AG10803 (cell line): Measurements from ENCODE around the gene USP7.

ENCODE experiments used
- DNase-seq: peaks from one replicate; pipeline ENCODE4 v3.0.0; 2010; ENCODE audit warnings: low read depth
- H3K4me3 ChIP-seq: 2 replicates; pipeline ENCODE4 v1.5.1; 2011; ENCODE audit warnings: mild to moderate bottlenecking, low read length, control low read depth
- TF ChIP-seq, protein P1 (sequence below): conservative IDR thresholded peaks from 2 replicates; pipeline ENCODE4 v1.5.1; 2011; ENCODE audit warnings: mild to moderate bottlenecking, low read length, control low read depth, inconsistent platforms

Gene USP7

DNA sequence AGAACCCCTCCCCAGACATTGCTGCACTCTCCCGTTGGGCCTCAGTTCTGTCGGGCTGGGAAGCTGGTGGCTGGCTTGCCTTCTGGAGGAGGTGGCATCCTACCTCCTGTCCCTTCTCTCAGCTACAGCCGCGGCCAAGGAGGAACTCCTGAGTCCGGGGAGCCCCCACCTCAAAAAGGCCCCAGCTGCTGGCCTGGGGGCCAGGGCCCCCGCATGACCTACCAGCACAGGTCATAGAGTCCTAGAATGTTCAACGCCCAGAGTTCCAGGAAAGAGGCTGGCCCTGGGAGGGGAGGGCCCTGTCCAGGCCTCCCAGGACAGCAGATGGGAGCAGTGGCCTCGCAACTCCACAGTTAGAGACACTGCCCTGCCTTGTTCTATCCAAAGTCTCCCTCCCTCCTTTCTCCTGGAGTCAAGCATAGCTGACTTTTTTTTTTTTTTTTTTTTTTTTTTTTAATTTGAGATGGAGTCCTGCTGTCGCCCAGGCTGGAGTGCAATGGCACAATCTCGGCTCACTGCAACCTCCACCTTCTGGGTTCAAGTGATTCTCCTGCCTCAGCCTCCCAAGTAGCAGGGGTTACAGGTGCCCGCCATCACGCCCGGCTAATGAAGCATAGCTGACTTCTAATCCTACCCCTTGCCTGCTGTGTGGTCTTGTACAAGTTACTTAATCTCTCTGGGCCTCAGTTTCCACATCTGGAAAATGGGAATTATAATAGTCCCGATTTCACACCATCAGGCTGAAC, 102.0 kb downstream of the USP7 start:
- no peak overlapping the region for H3K4me3 ChIP-seq
- TF ChIP-seq, protein P1, sequence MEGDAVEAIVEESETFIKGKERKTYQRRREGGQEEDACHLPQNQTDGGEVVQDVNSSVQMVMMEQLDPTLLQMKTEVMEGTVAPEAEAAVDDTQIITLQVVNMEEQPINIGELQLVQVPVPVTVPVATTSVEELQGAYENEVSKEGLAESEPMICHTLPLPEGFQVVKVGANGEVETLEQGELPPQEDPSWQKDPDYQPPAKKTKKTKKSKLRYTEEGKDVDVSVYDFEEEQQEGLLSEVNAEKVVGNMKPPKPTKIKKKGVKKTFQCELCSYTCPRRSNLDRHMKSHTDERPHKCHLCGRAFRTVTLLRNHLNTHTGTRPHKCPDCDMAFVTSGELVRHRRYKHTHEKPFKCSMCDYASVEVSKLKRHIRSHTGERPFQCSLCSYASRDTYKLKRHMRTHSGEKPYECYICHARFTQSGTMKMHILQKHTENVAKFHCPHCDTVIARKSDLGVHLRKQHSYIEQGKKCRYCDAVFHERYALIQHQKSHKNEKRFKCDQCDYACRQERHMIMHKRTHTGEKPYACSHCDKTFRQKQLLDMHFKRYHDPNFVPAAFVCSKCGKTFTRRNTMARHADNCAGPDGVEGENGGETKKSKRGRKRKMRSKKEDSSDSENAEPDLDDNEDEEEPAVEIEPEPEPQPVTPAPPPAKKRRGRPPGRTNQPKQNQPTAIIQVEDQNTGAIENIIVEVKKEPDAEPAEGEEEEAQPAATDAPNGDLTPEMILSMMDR, result no peak
- no peak for DNase-seq

DNA sequence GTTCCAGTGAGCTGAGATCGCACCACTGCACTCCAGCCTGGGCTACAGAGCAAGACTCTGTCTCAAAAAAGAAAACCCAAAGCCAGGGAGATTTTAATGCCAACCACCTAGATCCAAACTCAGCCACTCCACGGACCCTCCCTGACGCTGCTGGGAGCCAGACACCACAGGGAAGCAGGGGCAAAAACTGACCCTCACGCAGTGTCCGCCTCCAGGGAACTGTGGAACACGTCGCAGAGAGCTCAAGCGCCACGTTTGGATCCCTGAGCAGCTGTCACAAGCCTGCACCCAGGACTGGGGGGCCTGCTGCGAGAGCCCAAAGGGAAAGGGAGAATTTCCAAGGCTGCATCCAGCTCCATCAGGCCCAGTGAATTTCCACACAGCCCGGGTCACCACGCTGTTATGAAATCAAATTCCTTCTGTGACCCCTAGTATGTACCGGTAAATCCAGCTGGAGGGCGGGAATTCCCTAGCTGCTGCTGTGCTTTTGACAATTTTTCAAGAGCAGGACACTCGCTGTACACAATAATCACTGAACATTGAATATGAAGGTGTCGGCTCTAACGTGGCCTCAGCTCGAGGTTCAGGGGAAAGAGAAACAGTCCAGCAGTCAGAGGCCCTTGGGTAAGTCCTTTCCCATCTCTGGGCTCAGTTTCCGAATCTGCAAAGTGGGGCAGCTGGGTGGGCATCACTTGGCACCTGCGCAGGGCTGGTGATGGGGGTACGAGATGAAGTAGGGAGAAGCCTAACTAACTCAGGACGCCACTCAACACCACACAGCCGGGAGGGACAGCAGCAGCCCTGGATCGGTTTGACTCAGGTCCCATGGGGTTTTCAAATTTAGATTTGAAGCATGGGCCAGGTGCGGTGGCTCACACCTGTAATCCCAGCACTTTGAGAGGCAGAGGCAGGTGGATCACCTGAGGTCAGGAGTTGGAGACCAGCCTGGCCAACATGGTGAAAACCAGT, 103.5 kb downstream of the USP7 start:
- TF ChIP-seq, protein P1, result no peak
- H3K4me3 ChIP-seq, result no peak overlapping the region
- peak; percentile 71 for DNase-seq

DNA sequence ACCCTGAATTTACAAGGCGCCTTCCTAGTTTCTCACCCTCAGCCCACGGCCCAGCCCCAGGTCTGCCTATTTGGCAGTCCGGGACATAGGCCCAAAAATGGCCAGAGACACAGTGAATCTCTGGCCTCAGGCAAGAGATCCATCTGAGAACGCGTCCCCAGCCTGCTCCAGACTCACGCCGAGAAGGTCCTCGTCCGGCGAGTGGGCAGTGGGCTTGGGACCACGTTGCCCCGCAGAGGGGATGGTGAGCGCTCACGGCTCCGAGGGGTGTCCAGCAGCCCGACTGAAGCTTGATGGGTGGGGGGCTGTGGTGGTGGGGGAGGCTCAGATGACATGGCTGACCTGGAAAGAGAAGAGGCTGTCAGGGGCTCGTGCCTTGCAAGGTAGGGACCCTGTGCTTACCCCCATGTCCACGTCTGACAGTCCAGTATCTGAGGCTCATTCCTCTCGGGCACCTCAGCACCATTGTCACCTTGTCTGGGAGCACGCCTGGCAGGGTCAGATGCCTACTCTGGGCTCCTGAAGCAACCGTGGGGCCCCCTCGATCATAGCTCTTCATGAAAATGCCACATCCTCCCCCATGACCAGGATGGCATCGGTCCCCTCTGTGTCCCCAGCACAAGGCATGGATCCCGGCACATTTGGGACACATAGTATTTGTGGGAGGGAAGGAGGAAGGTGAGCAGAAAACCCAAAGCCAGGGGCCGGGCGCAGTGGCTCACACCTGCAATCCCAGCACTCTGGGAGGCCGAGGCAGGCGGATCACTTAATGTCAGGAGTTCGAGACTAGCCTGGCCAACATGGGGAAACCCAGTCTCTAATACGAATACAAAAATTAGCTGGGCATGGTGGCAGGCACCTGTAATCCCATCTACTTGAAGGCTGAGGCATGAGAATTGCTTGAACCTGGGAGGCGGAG, 104.5 kb downstream of the USP7 start:
- DNase-seq, result no peak
- TF ChIP-seq, protein P1, result no peak
- no peak overlapping the region for H3K4me3 ChIP-seq

DNA sequence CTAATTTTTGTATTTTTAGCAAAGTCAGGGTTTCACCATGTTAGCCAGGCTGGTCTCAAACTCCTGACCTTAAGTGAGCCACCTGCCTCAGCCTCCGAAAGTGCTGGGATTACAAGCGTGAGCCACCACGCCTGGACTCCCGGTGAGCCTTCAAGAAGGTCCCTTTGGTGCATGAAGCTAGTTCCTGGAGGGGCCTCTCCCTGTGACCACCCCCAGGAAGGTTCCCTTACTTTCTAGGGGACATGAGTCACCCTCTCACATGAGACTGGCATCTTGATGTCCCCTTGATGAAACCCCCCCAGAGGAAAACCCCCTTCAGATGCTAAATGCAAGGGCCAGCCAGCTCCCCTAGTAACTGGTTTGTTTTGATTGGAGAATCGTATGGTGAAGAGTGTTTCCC, 107.7 kb downstream of the USP7 start:
- DNase-seq, result no peak
- no peak overlapping the region for H3K4me3 ChIP-seq
- TF ChIP-seq, protein P1, result no peak

DNA sequence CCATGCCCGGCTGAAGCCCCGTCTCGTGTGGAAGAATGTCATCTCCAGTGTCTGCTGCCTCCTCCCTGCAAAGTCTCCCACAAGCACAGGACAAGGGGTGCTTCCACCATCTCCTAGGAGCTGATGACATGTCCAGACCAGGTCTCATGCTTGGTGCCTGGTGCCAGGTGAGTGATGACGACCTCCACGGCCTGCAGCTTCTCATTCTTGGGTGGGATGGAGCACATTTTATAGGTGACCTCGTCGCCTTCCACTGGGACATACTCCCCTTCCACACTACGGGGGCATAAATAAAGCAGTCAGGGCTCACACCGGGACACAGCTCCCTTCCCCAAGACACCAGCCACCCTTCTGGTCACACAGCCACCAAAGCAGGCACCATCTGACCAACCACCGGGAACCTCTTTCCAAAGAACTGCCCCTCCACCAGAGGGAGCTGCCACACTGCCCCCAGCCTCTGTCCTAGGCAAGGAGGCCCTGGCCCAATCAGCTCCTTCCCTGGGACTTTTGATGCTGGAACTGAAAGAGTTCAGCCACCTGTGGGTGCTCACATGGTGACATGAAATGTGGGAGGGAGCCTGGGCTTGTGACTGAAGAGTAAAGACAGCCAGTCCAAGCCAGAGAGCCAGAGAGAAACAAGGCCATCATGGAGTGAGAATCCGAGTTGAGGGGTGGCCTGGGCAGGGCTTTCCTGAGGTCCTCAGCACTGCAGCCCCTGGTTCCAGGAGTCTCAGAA, 108.5 kb downstream of the USP7 start:
- DNase-seq, result no peak
- TF ChIP-seq, protein P1, result no peak

DNA sequence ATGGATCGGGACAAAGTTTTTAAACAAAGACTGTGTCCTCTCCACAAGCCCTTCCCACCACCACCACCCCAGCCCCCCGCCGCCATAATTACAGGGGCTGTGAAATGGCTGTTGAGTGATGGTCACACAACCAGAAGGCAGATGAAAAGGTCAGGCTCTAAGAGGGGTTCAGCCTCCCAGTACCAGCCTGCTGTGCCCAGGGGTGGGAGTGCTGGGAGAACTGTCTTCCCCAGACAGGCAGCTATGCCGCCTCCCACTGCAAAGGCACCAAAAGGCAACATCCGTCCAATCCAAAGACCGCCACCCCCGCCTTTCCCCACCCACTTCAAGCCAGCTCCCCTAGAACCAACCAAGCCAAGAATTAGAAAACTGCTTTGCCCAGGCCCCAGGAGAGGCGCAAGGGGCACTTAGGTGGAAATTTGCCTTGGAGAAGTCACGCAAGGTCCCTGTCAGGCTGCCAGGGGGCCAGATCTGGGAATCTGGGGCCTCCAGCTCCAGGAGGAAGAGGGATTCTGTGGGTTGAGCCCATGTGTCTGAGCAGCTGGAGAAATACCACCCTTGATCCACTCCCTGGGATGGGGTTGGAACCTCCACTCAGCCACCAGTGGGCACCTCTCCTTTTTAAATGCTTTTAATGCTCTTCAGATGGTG, 109.3 kb downstream of the USP7 start:
- TF ChIP-seq, protein P1, result no peak
- no peak for DNase-seq
- no peak overlapping the region for H3K4me3 ChIP-seq

More for the DNA sequence above, 108.5 kb downstream of the USP7 start:
- H3K4me3 ChIP-seq, result no peak overlapping the region
